Keratinocyte (primary cell): ENCODE measurements around the gene GRPEL2.

Source experiments
- EZH2 ChIP-seq: IDR thresholded peaks from one replicate; pipeline ENCODE4 v1.6.1; 2012; ENCODE audit warnings: inconsistent platforms, mild to moderate bottlenecking, low read length, moderate library complexity
- TF ChIP-seq, protein P1 (sequence below), 3 experiments: IDR thresholded peaks in 1 of 3; conservative IDR thresholded peaks in 1 of 3; optimal IDR thresholded peaks in 1 of 3; 2 replicates in 2 of 3; 3 replicates in 1 of 3; pipeline versions ENCODE3 to v1.5.1; 2011; ENCODE audit warnings: low read length in 3 of 3, mild to moderate bottlenecking in 3 of 3, moderate library complexity in 2 of 3, control low read depth in 1 of 3, inconsistent platforms in 1 of 3; ENCODE audit not compliant: insufficient read depth in 2 of 3; ENCODE audit errors: extremely low read depth in 1 of 3

- TF ChIP-seq, protein P1, sequence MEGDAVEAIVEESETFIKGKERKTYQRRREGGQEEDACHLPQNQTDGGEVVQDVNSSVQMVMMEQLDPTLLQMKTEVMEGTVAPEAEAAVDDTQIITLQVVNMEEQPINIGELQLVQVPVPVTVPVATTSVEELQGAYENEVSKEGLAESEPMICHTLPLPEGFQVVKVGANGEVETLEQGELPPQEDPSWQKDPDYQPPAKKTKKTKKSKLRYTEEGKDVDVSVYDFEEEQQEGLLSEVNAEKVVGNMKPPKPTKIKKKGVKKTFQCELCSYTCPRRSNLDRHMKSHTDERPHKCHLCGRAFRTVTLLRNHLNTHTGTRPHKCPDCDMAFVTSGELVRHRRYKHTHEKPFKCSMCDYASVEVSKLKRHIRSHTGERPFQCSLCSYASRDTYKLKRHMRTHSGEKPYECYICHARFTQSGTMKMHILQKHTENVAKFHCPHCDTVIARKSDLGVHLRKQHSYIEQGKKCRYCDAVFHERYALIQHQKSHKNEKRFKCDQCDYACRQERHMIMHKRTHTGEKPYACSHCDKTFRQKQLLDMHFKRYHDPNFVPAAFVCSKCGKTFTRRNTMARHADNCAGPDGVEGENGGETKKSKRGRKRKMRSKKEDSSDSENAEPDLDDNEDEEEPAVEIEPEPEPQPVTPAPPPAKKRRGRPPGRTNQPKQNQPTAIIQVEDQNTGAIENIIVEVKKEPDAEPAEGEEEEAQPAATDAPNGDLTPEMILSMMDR (optimal IDR thresholded peaks at IDR 0.05 in 1 of 3, IDR thresholded peaks at IDR 0.05 in 1 of 3, conservative IDR thresholded peaks at IDR 0.05 in 1 of 3; ENCODE audit: extremely low read depth in 1 of 3, insufficient read depth in 2 of 3, low read length in 3 of 3): no peak
- TF ChIP-seq EZH2: no peak
Measured at GRCh38 chr5:149328177-149328576, 17.1 kb upstream of the GRPEL2 start.
